ENCODE data around the gene MXRA5. TPM values are rescaled to one million over a fixed set of nuclear protein-coding genes. Genes with fewer than 3 reads are reported as not detected.
"Not testable (repeated sequence)": the region's sequence is repeated elsewhere in the genome, so short reads cannot be mapped to it uniquely, and the experiment has no call there.

Gene MXRA5, protein sequence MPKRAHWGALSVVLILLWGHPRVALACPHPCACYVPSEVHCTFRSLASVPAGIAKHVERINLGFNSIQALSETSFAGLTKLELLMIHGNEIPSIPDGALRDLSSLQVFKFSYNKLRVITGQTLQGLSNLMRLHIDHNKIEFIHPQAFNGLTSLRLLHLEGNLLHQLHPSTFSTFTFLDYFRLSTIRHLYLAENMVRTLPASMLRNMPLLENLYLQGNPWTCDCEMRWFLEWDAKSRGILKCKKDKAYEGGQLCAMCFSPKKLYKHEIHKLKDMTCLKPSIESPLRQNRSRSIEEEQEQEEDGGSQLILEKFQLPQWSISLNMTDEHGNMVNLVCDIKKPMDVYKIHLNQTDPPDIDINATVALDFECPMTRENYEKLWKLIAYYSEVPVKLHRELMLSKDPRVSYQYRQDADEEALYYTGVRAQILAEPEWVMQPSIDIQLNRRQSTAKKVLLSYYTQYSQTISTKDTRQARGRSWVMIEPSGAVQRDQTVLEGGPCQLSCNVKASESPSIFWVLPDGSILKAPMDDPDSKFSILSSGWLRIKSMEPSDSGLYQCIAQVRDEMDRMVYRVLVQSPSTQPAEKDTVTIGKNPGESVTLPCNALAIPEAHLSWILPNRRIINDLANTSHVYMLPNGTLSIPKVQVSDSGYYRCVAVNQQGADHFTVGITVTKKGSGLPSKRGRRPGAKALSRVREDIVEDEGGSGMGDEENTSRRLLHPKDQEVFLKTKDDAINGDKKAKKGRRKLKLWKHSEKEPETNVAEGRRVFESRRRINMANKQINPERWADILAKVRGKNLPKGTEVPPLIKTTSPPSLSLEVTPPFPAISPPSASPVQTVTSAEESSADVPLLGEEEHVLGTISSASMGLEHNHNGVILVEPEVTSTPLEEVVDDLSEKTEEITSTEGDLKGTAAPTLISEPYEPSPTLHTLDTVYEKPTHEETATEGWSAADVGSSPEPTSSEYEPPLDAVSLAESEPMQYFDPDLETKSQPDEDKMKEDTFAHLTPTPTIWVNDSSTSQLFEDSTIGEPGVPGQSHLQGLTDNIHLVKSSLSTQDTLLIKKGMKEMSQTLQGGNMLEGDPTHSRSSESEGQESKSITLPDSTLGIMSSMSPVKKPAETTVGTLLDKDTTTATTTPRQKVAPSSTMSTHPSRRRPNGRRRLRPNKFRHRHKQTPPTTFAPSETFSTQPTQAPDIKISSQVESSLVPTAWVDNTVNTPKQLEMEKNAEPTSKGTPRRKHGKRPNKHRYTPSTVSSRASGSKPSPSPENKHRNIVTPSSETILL (N-terminal part only)
- not detected in 2 replicates for total RNA-seq

DNA sequence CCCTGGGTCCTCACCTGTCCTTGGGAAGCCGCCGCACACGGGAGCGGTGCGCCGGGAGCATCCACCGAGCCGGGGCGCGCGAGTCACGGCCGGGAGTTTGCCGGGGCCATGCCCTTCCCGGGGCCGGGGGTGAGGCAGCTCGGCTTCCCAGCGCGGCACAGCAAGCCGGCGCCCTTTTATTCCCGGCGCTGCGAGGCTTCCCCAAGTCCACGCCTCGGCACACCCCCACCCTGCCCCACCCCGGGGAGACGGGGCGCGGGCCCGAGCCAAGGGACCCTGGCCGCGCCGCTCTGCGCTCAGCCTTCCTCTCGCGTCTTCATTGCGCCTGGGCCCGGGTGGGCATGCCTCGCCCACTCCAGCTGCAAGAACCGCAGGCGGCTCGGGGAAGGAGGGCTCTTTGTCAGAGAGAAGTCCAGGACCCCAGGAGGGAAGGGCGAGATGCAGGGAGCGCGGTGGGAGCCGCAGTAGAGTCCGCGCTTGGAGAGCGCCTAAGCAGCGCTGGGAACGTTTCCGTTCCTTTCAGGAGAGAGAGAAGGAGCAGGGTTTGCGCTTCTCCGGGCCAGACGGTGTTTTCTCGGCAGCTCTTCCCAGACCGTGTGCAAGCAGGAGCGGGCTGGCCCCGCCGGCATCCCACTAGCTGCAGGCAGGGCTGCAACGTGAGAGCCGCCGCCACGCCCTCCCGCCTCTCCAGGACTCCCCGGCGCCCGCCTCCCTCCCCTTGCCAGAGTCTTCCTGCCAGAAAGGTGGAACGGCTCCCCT, at the start of gene MXRA5:
Gene MXRA5 (minus strand): TSS at position 152 of the 759 bp plus-strand sequence. CDS start 2,819 bp downstream, outside the sequence.
- H3K27me3 Mint-ChIP-seq (ENCODE audit: insufficient read depth): peaks cover 3% of the 10 kb centered on the region
- no peak within 1 kb of the TSS for H3K27ac Mint-ChIP-seq
- intact Hi-C loops (cut with micrococcal nuclease): no loop called here
- no peaks in the 10 kb centered on the region for H3K9me3 Mint-ChIP-seq
- DNase-seq (ENCODE audit: low spot score): no peak
- no peaks in the 10 kb centered on the region for H3K36me3 Mint-ChIP-seq (ENCODE audit: low read depth)
- no peaks in the 10 kb centered on the region for H3K4me1 Mint-ChIP-seq (ENCODE audit: low read depth)
- no peak within 1 kb of the TSS for H3K4me3 Mint-ChIP-seq

DNA sequence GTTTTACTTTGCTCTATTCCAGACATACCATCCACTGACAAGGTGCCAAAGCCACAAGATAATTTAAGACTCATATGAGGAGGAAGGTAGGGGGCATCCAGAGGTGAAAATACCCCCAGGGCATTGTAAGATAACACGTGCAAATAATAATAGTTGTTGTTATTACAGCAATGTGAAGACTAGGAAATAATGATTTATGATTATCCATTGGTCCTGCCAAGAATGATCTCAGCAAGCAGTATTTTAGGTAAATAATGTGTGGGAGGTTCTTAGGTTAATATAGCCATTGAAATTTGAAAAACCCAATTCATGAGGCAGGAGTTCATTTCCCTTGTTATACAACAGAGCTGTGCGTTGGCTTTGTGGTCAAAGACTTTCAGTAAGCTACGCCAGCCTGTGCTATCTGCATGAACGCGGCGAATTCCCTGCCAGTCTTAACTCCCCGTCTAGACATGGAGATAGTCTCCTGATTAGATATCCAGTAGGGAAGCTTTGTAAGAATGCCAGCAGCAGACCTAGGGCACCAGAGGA, 47.2 kb upstream of the MXRA5 start:
- Mint-ChIP-seq H3K9me3 (no peaks in the 10 kb centered on the region), H3K36me3 (ENCODE audit: low read depth) (no peaks in the 10 kb centered on the region), H3K4me1 (ENCODE audit: low read depth) (no peaks in the 10 kb centered on the region), H3K27me3 (ENCODE audit: insufficient read depth) (no peaks in the 10 kb centered on the region), H3K27ac (no peak overlapping the region), H3K4me3 (no peak overlapping the region)
- DNase-seq (ENCODE audit: low spot score): no peak
- intact Hi-C loops (cut with micrococcal nuclease): no loop called here

DNA sequence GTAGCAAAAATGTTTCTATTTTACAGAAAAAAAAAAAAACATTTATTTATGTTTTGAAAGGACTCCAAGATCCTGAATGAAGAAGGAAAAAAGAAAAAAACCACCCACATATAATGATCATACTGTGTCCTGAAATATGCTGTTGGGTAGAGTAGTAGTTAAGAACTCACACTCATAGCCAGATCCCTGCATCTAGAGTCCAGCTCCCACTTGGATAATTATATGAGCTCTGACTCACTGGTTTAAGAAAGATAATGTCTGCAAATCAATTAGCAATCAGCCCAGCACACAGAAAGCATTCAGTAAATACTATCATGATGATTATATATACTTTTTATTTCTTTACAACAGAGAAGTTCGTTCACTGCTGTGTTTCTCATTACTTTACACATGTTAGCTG, 46.7 kb upstream of the MXRA5 start:
- Mint-ChIP-seq H3K36me3 (ENCODE audit: low read depth) (no peaks in the 10 kb centered on the region), H3K27me3 (ENCODE audit: insufficient read depth) (no peaks in the 10 kb centered on the region), H3K4me3 (no peak overlapping the region), H3K27ac (no peak overlapping the region), H3K4me1 (ENCODE audit: low read depth) (no peaks in the 10 kb centered on the region), H3K9me3 (no peaks in the 10 kb centered on the region)
- intact Hi-C loops (cut with micrococcal nuclease): no loop called here
- no peak for DNase-seq (ENCODE audit: low spot score)

DNA sequence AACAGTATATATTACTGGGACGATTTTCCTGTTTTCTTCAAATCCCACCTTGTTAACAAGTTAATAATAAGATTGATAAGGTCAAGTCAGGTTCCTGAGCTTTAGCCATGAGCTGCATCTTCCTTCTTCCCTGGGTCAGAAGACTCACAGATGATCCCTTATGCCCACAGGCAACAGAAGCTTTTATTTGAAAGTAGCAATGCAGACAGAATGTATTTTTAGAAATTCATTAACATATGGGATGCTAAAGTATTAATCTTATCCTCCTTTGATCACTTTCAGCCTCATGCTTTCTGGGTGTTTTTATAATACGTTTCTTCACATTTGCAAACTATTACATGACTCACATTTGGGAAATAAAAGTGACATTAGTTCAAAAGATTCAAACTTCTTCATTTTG, 42.0 kb upstream of the MXRA5 start:
- Mint-ChIP-seq H3K4me3 (no peak overlapping the region), H3K27me3 (ENCODE audit: insufficient read depth) (no peaks in the 10 kb centered on the region), H3K36me3 (ENCODE audit: low read depth) (no peaks in the 10 kb centered on the region), H3K27ac (no peak overlapping the region), H3K4me1 (ENCODE audit: low read depth) (no peaks in the 10 kb centered on the region), H3K9me3 (no peaks in the 10 kb centered on the region)
- intact Hi-C loops (cut with micrococcal nuclease): no loop called here
- no peak for DNase-seq (ENCODE audit: low spot score)

DNA sequence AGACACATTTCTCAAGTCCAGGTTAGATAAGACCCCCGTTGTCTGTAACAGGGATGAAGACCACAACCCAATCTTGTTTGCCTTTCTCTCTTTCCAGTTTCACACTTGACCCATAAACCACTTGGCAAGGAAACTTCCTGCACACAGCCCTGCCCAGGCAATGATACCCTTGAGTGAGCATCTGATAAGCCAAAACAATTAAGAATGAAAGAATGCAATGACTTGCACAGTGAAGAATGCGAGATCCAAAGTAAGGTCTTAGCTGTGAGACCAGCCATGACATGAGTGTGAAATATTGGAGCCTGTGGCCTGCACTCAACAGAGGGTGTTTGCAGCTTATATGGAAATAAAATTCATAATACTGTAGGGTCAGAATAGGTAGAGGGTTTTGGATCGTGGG, 37.9 kb upstream of the MXRA5 start:
- Mint-ChIP-seq H3K9me3 (no peaks in the 10 kb centered on the region), H3K27ac (no peak overlapping the region), H3K4me3 (no peak overlapping the region), H3K36me3 (ENCODE audit: low read depth) (no peaks in the 10 kb centered on the region), H3K27me3 (ENCODE audit: insufficient read depth) (no peaks in the 10 kb centered on the region), H3K4me1 (ENCODE audit: low read depth) (no peaks in the 10 kb centered on the region)
- intact Hi-C loops (cut with micrococcal nuclease): no loop called here
- DNase-seq (ENCODE audit: low spot score): no peak

DNA sequence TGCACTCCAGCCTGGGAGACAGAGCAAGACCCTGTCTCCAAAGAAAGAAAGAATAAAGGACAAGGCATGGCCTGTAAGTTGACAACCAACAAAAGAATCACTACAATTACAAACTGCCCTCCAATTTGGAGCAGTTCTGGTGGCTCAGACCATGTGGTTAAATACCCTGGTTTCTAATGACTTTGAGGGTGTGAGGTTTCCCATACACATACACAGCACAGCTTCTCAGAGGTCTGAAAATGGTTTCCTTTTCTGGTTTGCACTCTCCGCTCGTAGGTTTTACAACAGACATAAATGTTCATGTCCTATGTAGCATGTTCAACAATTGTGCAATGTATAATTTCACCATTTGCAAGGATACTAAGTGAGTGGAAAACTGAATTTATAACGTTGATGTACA, 34.2 kb upstream of the MXRA5 start:
- no peak for DNase-seq (ENCODE audit: low spot score)
- Mint-ChIP-seq H3K4me1 (ENCODE audit: low read depth) (no peaks in the 10 kb centered on the region), H3K4me3 (no peak overlapping the region), H3K27ac (no peak overlapping the region), H3K9me3 (peaks cover 5% of the 10 kb centered on the region), H3K36me3 (ENCODE audit: low read depth) (no peaks in the 10 kb centered on the region), H3K27me3 (ENCODE audit: insufficient read depth) (no peaks in the 10 kb centered on the region)
- intact Hi-C loops (cut with micrococcal nuclease): no loop called here

DNA sequence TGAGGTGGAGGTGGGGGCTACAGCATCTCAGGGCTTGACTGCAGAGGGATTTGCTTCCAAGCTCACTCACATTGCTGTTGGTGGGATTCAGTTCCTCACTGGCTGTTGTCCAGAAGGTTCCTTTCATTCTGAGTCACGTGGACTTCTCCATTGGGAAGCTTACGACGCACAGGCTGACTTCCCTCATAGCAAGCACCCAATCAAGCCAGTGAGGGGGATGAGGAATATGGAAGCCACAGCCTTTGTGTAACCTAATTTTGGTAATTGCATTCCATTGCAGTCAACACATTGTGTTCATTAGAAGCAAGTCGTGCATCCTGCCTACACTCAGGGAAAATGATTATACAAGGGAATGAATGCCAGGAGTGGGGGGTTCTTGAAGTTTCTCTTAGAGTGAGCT, 32.7 kb upstream of the MXRA5 start:
- no peak for DNase-seq (ENCODE audit: low spot score)
- Mint-ChIP-seq H3K36me3 (ENCODE audit: low read depth) (no peaks in the 10 kb centered on the region), H3K4me1 (ENCODE audit: low read depth) (no peaks in the 10 kb centered on the region), H3K27ac (no peak overlapping the region), H3K9me3 (peaks cover 5% of the 10 kb centered on the region), H3K27me3 (ENCODE audit: insufficient read depth) (no peaks in the 10 kb centered on the region), H3K4me3 (no peak overlapping the region)
- intact Hi-C loops (cut with micrococcal nuclease): no loop called here

DNA sequence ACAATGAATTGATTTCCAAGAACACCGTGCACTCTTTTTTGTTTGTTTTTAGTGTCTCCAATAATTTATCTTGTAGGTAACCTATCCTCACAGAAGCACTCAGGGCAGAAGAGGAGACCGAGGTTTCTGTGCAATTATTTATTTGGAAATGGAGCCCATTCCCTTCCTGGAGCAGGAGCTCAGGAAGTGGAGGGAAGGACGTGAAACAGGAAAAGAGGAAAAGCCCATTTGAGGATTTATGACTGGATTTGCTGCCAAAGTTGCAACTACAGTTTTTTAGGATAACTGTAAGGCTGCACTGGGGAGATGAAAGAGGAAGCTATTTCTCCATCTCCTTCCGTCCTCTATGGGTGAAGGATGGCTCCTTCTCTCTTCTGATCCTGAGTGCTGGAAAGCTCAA, 31.7 kb upstream of the MXRA5 start:
- H3K9me3 Mint-ChIP-seq: peaks cover 5% of the 10 kb centered on the region
- no peaks in the 10 kb centered on the region for H3K36me3 Mint-ChIP-seq (ENCODE audit: low read depth)
- H3K27ac Mint-ChIP-seq: no peak overlapping the region
- no peak overlapping the region for H3K4me3 Mint-ChIP-seq
- H3K27me3 Mint-ChIP-seq (ENCODE audit: insufficient read depth): no peaks in the 10 kb centered on the region
- H3K4me1 Mint-ChIP-seq (ENCODE audit: low read depth): no peaks in the 10 kb centered on the region
- DNase-seq (ENCODE audit: low spot score): no peak
- intact Hi-C loops (cut with micrococcal nuclease): no loop called here

DNA sequence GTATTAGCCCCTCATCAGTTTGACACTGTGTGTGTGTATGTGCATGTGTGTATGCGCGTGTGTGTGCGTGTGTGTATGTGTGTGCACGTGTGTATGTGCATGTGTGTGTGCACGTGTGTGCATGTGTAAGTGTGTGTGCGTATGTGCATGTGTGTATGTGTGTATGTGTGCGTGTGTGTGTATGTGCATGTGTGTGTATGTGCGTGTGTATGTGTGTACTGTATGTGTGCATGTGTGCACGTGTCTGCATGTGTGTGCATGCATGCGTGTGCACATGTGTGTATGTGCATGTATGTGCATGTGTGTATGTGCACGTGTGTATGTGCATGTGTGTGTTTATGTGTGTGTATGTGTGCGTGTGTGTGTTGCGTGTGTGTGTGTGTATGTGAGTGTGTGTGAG, 31.1 kb upstream of the MXRA5 start:
- H3K4me3 Mint-ChIP-seq: no peak overlapping the region
- peaks cover 5% of the 10 kb centered on the region for H3K9me3 Mint-ChIP-seq
- H3K27ac Mint-ChIP-seq: no peak overlapping the region
- intact Hi-C loops (cut with micrococcal nuclease): no loop called here
- no peaks in the 10 kb centered on the region for H3K4me1 Mint-ChIP-seq (ENCODE audit: low read depth)
- DNase-seq (ENCODE audit: low spot score): no peak
- H3K36me3 Mint-ChIP-seq (ENCODE audit: low read depth): no peaks in the 10 kb centered on the region
- H3K27me3 Mint-ChIP-seq (ENCODE audit: insufficient read depth): no peaks in the 10 kb centered on the region

DNA sequence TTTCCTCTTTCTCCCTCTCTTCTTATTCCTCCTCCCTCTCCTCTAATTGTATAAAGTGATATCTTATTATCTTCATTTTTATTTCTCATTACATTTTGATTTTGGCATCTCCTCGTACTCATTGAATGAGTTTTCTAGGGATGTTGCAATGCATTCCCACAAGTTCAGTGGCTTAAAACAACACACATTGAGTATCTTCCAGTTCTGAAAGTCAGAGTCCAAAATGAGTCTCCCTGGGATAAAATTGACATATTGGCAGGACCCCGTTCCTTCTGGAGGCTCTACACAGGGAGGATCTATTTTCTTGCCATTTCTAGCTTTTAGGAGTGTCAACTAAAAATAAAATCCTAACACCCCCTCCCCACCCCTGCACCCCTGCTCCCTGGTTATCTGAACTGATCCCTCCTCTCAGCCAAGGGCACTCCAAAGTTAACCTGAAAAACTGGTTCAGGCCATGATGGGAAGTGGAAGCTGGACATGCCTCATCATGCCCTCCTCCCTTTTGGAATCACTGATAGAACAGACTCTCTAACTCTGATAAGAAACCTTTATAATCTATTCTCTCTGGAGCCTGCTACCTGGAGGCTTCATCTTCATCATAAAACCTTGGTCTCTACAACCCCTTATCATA, 29.5 kb upstream of the MXRA5 start:
- H3K36me3 Mint-ChIP-seq (ENCODE audit: low read depth); DNase-seq (ENCODE audit: low spot score); intact Hi-C loops (cut with micrococcal nuclease); H3K4me3 Mint-ChIP-seq; H3K27ac Mint-ChIP-seq; H3K9me3 Mint-ChIP-seq; H3K27me3 Mint-ChIP-seq (ENCODE audit: insufficient read depth); H3K4me1 Mint-ChIP-seq (ENCODE audit: low read depth): not testable (repeated sequence)

DNA sequence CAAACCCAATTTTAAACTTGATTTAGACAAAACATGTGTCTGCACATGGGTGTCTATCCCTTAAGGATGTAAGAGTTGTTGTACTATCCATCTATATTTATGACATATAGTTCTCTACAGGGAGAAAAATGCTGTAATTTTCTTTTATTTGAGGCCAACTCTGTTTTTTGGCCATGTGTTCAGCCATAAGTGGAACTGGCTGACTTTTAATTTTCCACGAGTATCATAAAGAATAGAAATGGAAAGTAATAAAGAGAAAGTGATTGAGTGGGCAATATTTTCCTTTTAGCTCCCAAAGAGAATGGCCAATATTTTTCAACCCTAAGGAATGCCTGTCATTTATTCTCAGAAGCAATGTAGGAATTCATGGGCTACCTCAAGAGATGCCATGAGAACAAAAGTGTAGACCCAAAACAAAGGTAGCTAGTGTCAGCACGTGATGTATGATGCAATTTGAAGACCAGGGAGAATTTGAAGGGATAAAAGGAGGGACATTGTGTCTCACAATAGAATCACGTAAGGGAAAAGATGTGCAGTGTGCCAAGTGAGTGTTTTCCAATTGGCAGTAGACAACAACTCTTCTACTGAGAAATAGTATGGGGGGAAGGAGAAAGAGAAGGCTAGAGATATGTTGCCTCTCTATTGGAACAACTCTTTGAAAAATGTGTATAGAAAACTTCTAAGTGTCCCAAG, 27.8 kb upstream of the MXRA5 start:
- peaks cover 5% of the 10 kb centered on the region for H3K9me3 Mint-ChIP-seq

More for the DNA sequence above, 27.8 kb upstream of the MXRA5 start:
- H3K4me3 Mint-ChIP-seq: no peak overlapping the region
- H3K36me3 Mint-ChIP-seq (ENCODE audit: low read depth): no peaks in the 10 kb centered on the region
- H3K27ac Mint-ChIP-seq: no peak overlapping the region
- no peak for DNase-seq (ENCODE audit: low spot score)
- intact Hi-C loops (cut with micrococcal nuclease): no loop called here
- H3K4me1 Mint-ChIP-seq (ENCODE audit: low read depth): no peaks in the 10 kb centered on the region
- H3K27me3 Mint-ChIP-seq (ENCODE audit: insufficient read depth): no peaks in the 10 kb centered on the region

All from activated T-helper 1 cell treated with anti-CD3 and anti-CD28 coated beads, Interleukin-12 subunit alpha, Interleukin-12 subunit beta, Interleukin-2, Interleukin-4 antibody, amounts not matched to agents 30 ng/mL and 10 ng/mL and 1 ng/mL, durations not matched to agents 14 hours and 24 hours and 36 hours (primary cell).